B cell (primary cell): ENCODE measurements around the gene SIGLEC7. TPM values are rescaled to one million over a fixed set of nuclear protein-coding genes. Genes with fewer than 3 reads are reported as not detected.

ENCODE experiments used
- ATAC-seq: fragments of 200-7000 bp; cut with Tn5 transposase; one replicate; pipeline ENCODE4 v1.10.0; 2021; ENCODE audit warnings: low read depth, mild to moderate bottlenecking, moderate number of reproducible peaks, moderate library complexity
- CTCF ChIA-PET: fragments of 350-600 bp; sonication (Branson Sonifier 250); formaldehyde crosslinking; loops from one replicate; lab custom pipeline; 2021; ENCODE audit warnings: antibody characterized with exemption, inconsistent platforms; lab: Charles Lee
- POLR2A ChIA-PET: fragments of 350-600 bp; sonication (Branson Sonifier 250); formaldehyde crosslinking; loops from one replicate; lab custom pipeline; 2021; ENCODE audit warnings: antibody characterized with exemption; lab: Charles Lee
- DNase-seq: peaks from one replicate; pipeline ENCODE4 v3.0.0; 2013
- H2AFZ ChIP-seq: 2 replicates; pipeline ENCODE4 v1.6.1; 2012; ENCODE audit warnings: mild to moderate bottlenecking, low read depth, low read length; ENCODE audit not compliant: insufficient read depth, poor library complexity, severe bottlenecking
- H3K27ac ChIP-seq, 2 donors: 1 replicate in 1 of 2; 2 replicates in 1 of 2; pipeline ENCODE4 v1.5.1; 2012 to 2013; ENCODE audit warnings: low read length in 2 of 2, mild to moderate bottlenecking in 2 of 2, moderate library complexity in 1 of 2
- H3K27me3 ChIP-seq, 4 experiments: fragments of 200-600 bp in 1 of 4; sonication (generic) in 1 of 4; replicated peaks in 1 of 4; 1 replicate in 2 of 4; 2 replicates in 2 of 4; pipeline versions ENCODE4 v1.6.1 to v1.7.0; 2013 to 2016; ENCODE audit warnings: low read length in 3 of 4, mild to moderate bottlenecking in 2 of 4, mixed read lengths in 1 of 4, moderate library complexity in 1 of 4; ENCODE audit not compliant: insufficient read depth in 4 of 4, control insufficient read depth in 3 of 4; ENCODE audit errors: control extremely low read depth in 1 of 4
- H3K36me3 ChIP-seq, 2 experiments: replicated peaks in 1 of 2; 1 replicate in 1 of 2; 2 replicates in 1 of 2; pipeline versions ENCODE4 v1.6.1 to v1.7.1; 2013; ENCODE audit warnings: low read length in 1 of 2; ENCODE audit not compliant: insufficient read depth in 2 of 2, control insufficient read depth in 1 of 2; ENCODE audit errors: control extremely low read depth in 1 of 2, extremely low read depth in 1 of 2
- H3K4me1 ChIP-seq, 2 donors: fragments of 200-600 bp in 1 of 2; sonication (generic) in 1 of 2; 1 replicate in 1 of 2; 2 replicates in 1 of 2; pipeline versions ENCODE4 v1.5.1 to v1.6.1; 2013 to 2017; ENCODE audit warnings: low read length in 2 of 2; ENCODE audit not compliant: control insufficient read depth in 2 of 2, insufficient read depth in 2 of 2
- H3K4me2 ChIP-seq: replicated peaks from 2 replicates; pipeline ENCODE3; 2012; ENCODE audit warnings: mild to moderate bottlenecking, low read depth, low read length; ENCODE audit not compliant: poor library complexity, severe bottlenecking
- H3K4me3 ChIP-seq, 5 experiments: fragments of 200-600 bp in 1 of 5; sonication (generic) in 1 of 5; 1 replicate in 3 of 5; 2 replicates in 2 of 5; pipeline versions ENCODE4 v1.5.1 to v1.7.0; 2011 to 2016; ENCODE audit warnings: low read length in 4 of 5, mild to moderate bottlenecking in 4 of 5, low read depth in 2 of 5, control low read depth in 1 of 5, moderate library complexity in 1 of 5; ENCODE audit not compliant: insufficient read depth in 1 of 5; ENCODE audit errors: control extremely low read depth in 1 of 5, extremely low read depth in 1 of 5
- H3K79me2 ChIP-seq: fragments of 200-600 bp; sonication (generic); one replicate; pipeline ENCODE4 v1.6.0; 2016; ENCODE audit warnings: low read length; ENCODE audit not compliant: control insufficient read depth, insufficient read depth
- H3K9ac ChIP-seq: fragments of 200-600 bp; sonication (generic); 2 replicates; pipeline ENCODE4 v1.6.1; 2017; ENCODE audit warnings: mild to moderate bottlenecking, low read length, moderate library complexity
- H3K9me3 ChIP-seq, 3 donors: one replicate each; pipeline versions ENCODE4 v1.6.1 to v1.7.1; 2013; ENCODE audit warnings: low read length in 2 of 3; ENCODE audit not compliant: control insufficient read depth in 2 of 3, insufficient read depth in 1 of 3; ENCODE audit errors: control extremely low read depth in 1 of 3
- H4K20me1 ChIP-seq: 2 replicates; pipeline ENCODE4 v1.6.0; 2012; ENCODE audit warnings: mild to moderate bottlenecking, low read length; ENCODE audit not compliant: insufficient read depth, control insufficient read depth, poor library complexity, severe bottlenecking
- H3K27ac Mint-ChIP-seq: one replicate; pipeline ENCODE4 v1.8.0; 2021; ENCODE audit warnings: mixed read lengths
- H3K27me3 Mint-ChIP-seq: one replicate; pipeline ENCODE4 v1.8.0; 2021; ENCODE audit warnings: mixed read lengths
- H3K4me1 Mint-ChIP-seq: one replicate; pipeline ENCODE4 v1.8.0; 2021; ENCODE audit warnings: mixed read lengths
- H3K4me3 Mint-ChIP-seq: one replicate; pipeline ENCODE4 v1.8.0; 2021; ENCODE audit warnings: mixed read lengths
- H3K9me3 Mint-ChIP-seq: one replicate; pipeline ENCODE4 v1.8.0; 2022; ENCODE audit warnings: mixed read lengths; ENCODE audit not compliant: insufficient read depth
- CTCF ChIP-seq: fragments of 200-600 bp; IDR thresholded peaks from one replicate; pipeline ENCODE4 v1.8.0; 2022; ENCODE audit warnings: antibody characterized with exemption, mild to moderate bottlenecking
- EZH2 ChIP-seq: IDR thresholded peaks from 2 replicates; pipeline ENCODE4 v1.6.1; 2012; ENCODE audit warnings: borderline replicate concordance, low read depth, mild to moderate bottlenecking, moderate library complexity, low read length; ENCODE audit not compliant: insufficient read depth, poor library complexity, severe bottlenecking
- WGBS: methylation state at CpG from one replicate; pipeline ENCODE4 v1.1.5; 2013; ENCODE audit warnings: missing lambda C conversion rate; ENCODE audit not compliant: insufficient coverage; 5-methylcytosine and 5-hydroxymethylcytosine counted together
- intact Hi-C: fragments of 100-400 bp; cut with micrococcal nuclease; formaldehyde crosslinking; loops from one replicate; pipeline ENCODE4 v1.10.0; 2022
- polyA plus RNA-seq: library from polyadenylated mRNA; depleted of rRNA; stranded (reverse); fragments of >200 nt; gene quantifications from 2 replicates; pipeline ENCODE4 v1.2.3, GENCODE V29; 2012
- total RNA-seq, 2 donors: library from RNA; stranded (reverse); fragments of 120-200 nt in 1 of 2; gene quantifications; 1 replicate in 1 of 2; 2 replicates in 1 of 2; pipeline versions ENCODE4 v1.2.3 to v1.2.4, GENCODE V29; 2013 to 2022

The SIGLEC7 gene
- total and polyA plus RNA-seq, 2 donors (not counting 1 experiment from before 2014, with no cell fraction given): 0.52 TPM; not detected in 1

DNA sequence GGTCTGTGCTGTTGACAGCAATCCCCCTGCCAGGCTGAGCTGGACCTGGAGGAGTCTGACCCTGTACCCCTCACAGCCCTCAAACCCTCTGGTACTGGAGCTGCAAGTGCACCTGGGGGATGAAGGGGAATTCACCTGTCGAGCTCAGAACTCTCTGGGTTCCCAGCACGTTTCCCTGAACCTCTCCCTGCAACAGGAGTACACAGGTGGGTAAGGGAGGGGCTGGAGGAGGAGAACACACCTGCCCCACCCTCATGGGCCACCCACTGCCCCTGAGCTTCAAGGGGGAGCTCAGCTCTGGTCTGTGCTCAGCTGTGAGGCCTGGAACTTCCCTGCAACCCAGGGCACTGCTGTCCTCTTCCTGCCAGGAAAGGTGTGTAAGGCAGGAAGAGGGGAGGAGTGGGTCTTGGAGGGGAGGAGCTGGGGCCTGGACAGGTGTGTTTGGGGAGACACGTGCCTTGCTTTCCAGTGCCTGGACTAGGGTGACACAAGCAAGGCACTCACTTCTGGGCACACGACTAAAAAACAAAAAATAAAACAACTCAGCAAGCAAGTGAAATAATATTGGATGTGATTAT, 3.9 kb downstream of the SIGLEC7 start:
- ChIA-PET CTCF (no interaction called here), POLR2A (no interaction called here)

DNA sequence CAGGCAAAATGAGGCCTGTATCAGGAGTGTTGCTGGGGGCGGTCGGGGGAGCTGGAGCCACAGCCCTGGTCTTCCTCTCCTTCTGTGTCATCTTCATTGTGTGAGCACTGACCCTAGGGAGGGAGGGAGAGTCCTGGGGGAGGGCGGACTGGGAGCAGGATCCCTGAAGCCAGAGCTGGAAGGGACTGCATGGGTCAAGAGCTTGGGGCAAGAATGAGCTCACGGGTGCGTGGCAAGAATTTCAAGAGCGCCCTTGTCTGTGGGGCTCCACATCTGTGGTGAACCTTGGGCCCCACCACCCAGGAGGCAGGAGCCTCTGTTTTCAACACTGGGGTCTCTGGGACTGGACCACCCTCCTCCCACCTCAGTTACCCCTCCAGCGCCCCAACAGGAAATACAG, 4.7 kb downstream of the SIGLEC7 start:
- H3K27me3 ChIP-seq: peaks cover 0 to 18% (median 0%) of the 10 kb centered on the region in 4 experiments
- ATAC-seq (no peak), DNase-seq (no peak)
- no peak overlapping the region for H3K27ac Mint-ChIP-seq
- H4K20me1 ChIP-seq: no peaks in the 10 kb centered on the region
- no peak overlapping the region for H3K4me3 ChIP-seq
- no peak overlapping the region for H3K4me3 Mint-ChIP-seq
- intact Hi-C loops: no loop called here
- no peak overlapping the region for H3K27ac ChIP-seq
- H3K4me1 Mint-ChIP-seq: peaks cover 3% of the 10 kb centered on the region
- H3K9me3 Mint-ChIP-seq: no peaks in the 10 kb centered on the region
- no peak overlapping the region for H3K4me2 ChIP-seq
- CTCF ChIA-PET: no interaction called here
- no peaks in the 10 kb centered on the region for H3K79me2 ChIP-seq
- TF ChIP-seq EZH2: no peak
- TF ChIP-seq CTCF: no peak
- H3K27me3 Mint-ChIP-seq: peaks cover 40% of the 10 kb centered on the region
- H2AFZ ChIP-seq: no peak overlapping the region
- H3K9me3 ChIP-seq: peaks cover 0 to 1% (median 0%) of the 10 kb centered on the region in 3 donors
- no peaks in the 10 kb centered on the region for H3K36me3 ChIP-seq
- POLR2A ChIA-PET: no interaction called here
- no peaks in the 10 kb centered on the region for H3K4me1 ChIP-seq
- H3K9ac ChIP-seq: no peak overlapping the region
- WGBS: 83% methylated on average over 5 of the region's 7 CpGs

More for the DNA sequence above, 3.9 kb downstream of the SIGLEC7 start:
- Histone ChIP-seq H3K27ac (no peak overlapping the region), H2AFZ (no peak overlapping the region), H3K9ac (no peak overlapping the region), H3K36me3 (no peaks in the 10 kb centered on the region), H3K4me1 (no peaks in the 10 kb centered on the region), H4K20me1 (no peaks in the 10 kb centered on the region), H3K27me3 (peaks cover 0 to 16% (median 0%) of the 10 kb centered on the region in 4 experiments), H3K79me2 (no peaks in the 10 kb centered on the region), H3K9me3 (no peaks in the 10 kb centered on the region), H3K4me2 (no peak overlapping the region), H3K4me3 (no peak overlapping the region)
- WGBS: no CpG with 5 or more reads among the region's 4 CpGs
- intact Hi-C loops: no loop called here
- H3K4me3 Mint-ChIP-seq: no peak overlapping the region
- DNase-seq (no peak), ATAC-seq (no peak)
- H3K27me3 Mint-ChIP-seq: peaks cover 39% of the 10 kb centered on the region
- no peaks in the 10 kb centered on the region for H3K9me3 Mint-ChIP-seq
- TF ChIP-seq EZH2: no peak
- no peak for TF ChIP-seq CTCF
- H3K4me1 Mint-ChIP-seq: peaks cover 3% of the 10 kb centered on the region
- no peak overlapping the region for H3K27ac Mint-ChIP-seq
